H1 (cell line): ENCODE data around the gene MYH3.

Experiments used
- EP300 ChIP-seq, 2 experiments: IDR thresholded peaks; 1 replicate in 1 of 2; 2 replicates in 1 of 2; pipeline ENCODE4 v1.6.1; 2011 to 2012; ENCODE audit warnings: low read depth in 2 of 2, low read length in 2 of 2, mild to moderate bottlenecking in 2 of 2, borderline replicate concordance in 1 of 2, inconsistent platforms in 1 of 2, moderate library complexity in 1 of 2
- EZH2 ChIP-seq: fragments of 200-600 bp; sonication (generic); IDR thresholded peaks from 2 replicates; pipeline ENCODE4 v1.7.1; 2012; ENCODE audit warnings: low read depth, mild to moderate bottlenecking, moderate library complexity, low read length, inconsistent platforms; ENCODE audit not compliant: severe bottlenecking
- HDAC2 ChIP-seq, 2 experiments: fragments of 300-600 bp in 1 of 2; sonication (generic) in 1 of 2; IDR thresholded peaks; 2 replicates each; pipeline ENCODE4 v1.6.1; 2011 to 2012; ENCODE audit warnings: low read depth in 2 of 2, low read length in 2 of 2, mild to moderate bottlenecking in 2 of 2, moderate library complexity in 2 of 2, borderline replicate concordance in 1 of 2, inconsistent platforms in 1 of 2
- JUN ChIP-seq: IDR thresholded peaks from 2 replicates; pipeline ENCODE4 v1.6.1; 2011; ENCODE audit warnings: low read depth, mild to moderate bottlenecking, improper control_type of control experiment, low read length
- JUND ChIP-seq: IDR thresholded peaks from 2 replicates; pipeline ENCODE4 v1.6.1; 2011; ENCODE audit warnings: mild to moderate bottlenecking, improper control_type of control experiment, low read length
- KDM1A ChIP-seq: fragments of 200-600, 300-600 bp; sonication (generic); IDR thresholded peaks from 2 replicates; pipeline ENCODE4 v1.7.1; 2016; ENCODE audit warnings: mild to moderate bottlenecking, low read length, borderline replicate concordance
- POLR2A ChIP-seq, 2 experiments: IDR thresholded peaks; 1 replicate in 1 of 2; 2 replicates in 1 of 2; pipeline ENCODE4 v1.6.1; 2011; ENCODE audit warnings: low read depth in 2 of 2, low read length in 2 of 2, mild to moderate bottlenecking in 2 of 2; ENCODE audit errors: control extremely low read depth in 1 of 2
- TAF1 ChIP-seq: IDR thresholded peaks from 2 replicates; pipeline ENCODE4 v1.6.1; 2011; ENCODE audit warnings: mild to moderate bottlenecking, low read depth, low read length
- YY1 ChIP-seq: IDR thresholded peaks from 2 replicates; pipeline ENCODE4 v1.6.1; 2011; ENCODE audit warnings: low read depth, mild to moderate bottlenecking, low read length
- TF ChIP-seq, protein P1 (sequence below), 3 experiments: IDR thresholded peaks; 1 replicate in 2 of 3; 2 replicates in 1 of 3; pipeline versions ENCODE4 v1.5.1 to v1.6.1; 2011; ENCODE audit warnings: low read length in 3 of 3, mild to moderate bottlenecking in 3 of 3, inconsistent platforms in 2 of 3, low read depth in 1 of 3, moderate library complexity in 1 of 3; ENCODE audit not compliant: insufficient read depth in 1 of 3; ENCODE audit errors: control extremely low read depth in 1 of 3
- TF ChIP-seq, protein P2 (sequence below): fragments of 300-600 bp; sonication (generic); IDR thresholded peaks from 2 replicates; pipeline ENCODE4 v1.7.1; 2012; ENCODE audit warnings: low read length, moderate library complexity, mild to moderate bottlenecking, inconsistent platforms; ENCODE audit not compliant: insufficient replicate concordance
- TF ChIP-seq, protein P3 (sequence below): IDR thresholded peaks from 2 replicates; pipeline ENCODE4 v1.6.1; 2011; ENCODE audit warnings: low read depth, mild to moderate bottlenecking, low read length; ENCODE audit not compliant: insufficient read depth

- no peak for TF ChIP-seq EP300 (IDR thresholded peaks at IDR 0.05; ENCODE audit: borderline replicate concordance in 1 of 2, low read depth in 2 of 2, low read length in 2 of 2)
- TF ChIP-seq, protein P1, sequence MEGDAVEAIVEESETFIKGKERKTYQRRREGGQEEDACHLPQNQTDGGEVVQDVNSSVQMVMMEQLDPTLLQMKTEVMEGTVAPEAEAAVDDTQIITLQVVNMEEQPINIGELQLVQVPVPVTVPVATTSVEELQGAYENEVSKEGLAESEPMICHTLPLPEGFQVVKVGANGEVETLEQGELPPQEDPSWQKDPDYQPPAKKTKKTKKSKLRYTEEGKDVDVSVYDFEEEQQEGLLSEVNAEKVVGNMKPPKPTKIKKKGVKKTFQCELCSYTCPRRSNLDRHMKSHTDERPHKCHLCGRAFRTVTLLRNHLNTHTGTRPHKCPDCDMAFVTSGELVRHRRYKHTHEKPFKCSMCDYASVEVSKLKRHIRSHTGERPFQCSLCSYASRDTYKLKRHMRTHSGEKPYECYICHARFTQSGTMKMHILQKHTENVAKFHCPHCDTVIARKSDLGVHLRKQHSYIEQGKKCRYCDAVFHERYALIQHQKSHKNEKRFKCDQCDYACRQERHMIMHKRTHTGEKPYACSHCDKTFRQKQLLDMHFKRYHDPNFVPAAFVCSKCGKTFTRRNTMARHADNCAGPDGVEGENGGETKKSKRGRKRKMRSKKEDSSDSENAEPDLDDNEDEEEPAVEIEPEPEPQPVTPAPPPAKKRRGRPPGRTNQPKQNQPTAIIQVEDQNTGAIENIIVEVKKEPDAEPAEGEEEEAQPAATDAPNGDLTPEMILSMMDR (IDR thresholded peaks at IDR 0.05; ENCODE audit: control extremely low read depth in 1 of 3, insufficient read depth in 1 of 3, low read depth in 1 of 3, low read length in 3 of 3): no peak
- no peak for TF ChIP-seq TAF1
- no peak for TF ChIP-seq YY1
- TF ChIP-seq KDM1A: no peak
- no peak for TF ChIP-seq HDAC2 (IDR thresholded peaks at IDR 0.05; ENCODE audit: borderline replicate concordance in 1 of 2, low read depth in 2 of 2, low read length in 2 of 2)
- no peak for TF ChIP-seq JUN
- no peak for TF ChIP-seq POLR2A (IDR thresholded peaks at IDR 0.05; ENCODE audit: control extremely low read depth in 1 of 2, low read depth in 2 of 2, low read length in 2 of 2)
- TF ChIP-seq, protein P2, sequence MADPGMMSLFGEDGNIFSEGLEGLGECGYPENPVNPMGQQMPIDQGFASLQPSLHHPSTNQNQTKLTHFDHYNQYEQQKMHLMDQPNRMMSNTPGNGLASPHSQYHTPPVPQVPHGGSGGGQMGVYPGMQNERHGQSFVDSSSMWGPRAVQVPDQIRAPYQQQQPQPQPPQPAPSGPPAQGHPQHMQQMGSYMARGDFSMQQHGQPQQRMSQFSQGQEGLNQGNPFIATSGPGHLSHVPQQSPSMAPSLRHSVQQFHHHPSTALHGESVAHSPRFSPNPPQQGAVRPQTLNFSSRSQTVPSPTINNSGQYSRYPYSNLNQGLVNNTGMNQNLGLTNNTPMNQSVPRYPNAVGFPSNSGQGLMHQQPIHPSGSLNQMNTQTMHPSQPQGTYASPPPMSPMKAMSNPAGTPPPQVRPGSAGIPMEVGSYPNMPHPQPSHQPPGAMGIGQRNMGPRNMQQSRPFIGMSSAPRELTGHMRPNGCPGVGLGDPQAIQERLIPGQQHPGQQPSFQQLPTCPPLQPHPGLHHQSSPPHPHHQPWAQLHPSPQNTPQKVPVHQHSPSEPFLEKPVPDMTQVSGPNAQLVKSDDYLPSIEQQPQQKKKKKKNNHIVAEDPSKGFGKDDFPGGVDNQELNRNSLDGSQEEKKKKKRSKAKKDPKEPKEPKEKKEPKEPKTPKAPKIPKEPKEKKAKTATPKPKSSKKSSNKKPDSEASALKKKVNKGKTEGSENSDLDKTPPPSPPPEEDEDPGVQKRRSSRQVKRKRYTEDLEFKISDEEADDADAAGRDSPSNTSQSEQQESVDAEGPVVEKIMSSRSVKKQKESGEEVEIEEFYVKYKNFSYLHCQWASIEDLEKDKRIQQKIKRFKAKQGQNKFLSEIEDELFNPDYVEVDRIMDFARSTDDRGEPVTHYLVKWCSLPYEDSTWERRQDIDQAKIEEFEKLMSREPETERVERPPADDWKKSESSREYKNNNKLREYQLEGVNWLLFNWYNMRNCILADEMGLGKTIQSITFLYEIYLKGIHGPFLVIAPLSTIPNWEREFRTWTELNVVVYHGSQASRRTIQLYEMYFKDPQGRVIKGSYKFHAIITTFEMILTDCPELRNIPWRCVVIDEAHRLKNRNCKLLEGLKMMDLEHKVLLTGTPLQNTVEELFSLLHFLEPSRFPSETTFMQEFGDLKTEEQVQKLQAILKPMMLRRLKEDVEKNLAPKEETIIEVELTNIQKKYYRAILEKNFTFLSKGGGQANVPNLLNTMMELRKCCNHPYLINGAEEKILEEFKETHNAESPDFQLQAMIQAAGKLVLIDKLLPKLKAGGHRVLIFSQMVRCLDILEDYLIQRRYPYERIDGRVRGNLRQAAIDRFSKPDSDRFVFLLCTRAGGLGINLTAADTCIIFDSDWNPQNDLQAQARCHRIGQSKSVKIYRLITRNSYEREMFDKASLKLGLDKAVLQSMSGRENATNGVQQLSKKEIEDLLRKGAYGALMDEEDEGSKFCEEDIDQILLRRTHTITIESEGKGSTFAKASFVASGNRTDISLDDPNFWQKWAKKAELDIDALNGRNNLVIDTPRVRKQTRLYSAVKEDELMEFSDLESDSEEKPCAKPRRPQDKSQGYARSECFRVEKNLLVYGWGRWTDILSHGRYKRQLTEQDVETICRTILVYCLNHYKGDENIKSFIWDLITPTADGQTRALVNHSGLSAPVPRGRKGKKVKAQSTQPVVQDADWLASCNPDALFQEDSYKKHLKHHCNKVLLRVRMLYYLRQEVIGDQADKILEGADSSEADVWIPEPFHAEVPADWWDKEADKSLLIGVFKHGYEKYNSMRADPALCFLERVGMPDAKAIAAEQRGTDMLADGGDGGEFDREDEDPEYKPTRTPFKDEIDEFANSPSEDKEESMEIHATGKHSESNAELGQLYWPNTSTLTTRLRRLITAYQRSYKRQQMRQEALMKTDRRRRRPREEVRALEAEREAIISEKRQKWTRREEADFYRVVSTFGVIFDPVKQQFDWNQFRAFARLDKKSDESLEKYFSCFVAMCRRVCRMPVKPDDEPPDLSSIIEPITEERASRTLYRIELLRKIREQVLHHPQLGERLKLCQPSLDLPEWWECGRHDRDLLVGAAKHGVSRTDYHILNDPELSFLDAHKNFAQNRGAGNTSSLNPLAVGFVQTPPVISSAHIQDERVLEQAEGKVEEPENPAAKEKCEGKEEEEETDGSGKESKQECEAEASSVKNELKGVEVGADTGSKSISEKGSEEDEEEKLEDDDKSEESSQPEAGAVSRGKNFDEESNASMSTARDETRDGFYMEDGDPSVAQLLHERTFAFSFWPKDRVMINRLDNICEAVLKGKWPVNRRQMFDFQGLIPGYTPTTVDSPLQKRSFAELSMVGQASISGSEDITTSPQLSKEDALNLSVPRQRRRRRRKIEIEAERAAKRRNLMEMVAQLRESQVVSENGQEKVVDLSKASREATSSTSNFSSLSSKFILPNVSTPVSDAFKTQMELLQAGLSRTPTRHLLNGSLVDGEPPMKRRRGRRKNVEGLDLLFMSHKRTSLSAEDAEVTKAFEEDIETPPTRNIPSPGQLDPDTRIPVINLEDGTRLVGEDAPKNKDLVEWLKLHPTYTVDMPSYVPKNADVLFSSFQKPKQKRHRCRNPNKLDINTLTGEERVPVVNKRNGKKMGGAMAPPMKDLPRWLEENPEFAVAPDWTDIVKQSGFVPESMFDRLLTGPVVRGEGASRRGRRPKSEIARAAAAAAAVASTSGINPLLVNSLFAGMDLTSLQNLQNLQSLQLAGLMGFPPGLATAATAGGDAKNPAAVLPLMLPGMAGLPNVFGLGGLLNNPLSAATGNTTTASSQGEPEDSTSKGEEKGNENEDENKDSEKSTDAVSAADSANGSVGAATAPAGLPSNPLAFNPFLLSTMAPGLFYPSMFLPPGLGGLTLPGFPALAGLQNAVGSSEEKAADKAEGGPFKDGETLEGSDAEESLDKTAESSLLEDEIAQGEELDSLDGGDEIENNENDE: no peak
- TF ChIP-seq JUND: no peak
- TF ChIP-seq EZH2: no peak
- TF ChIP-seq, protein P3, sequence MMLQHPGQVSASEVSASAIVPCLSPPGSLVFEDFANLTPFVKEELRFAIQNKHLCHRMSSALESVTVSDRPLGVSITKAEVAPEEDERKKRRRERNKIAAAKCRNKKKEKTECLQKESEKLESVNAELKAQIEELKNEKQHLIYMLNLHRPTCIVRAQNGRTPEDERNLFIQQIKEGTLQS: no peak
These were observed 770 bp upstream of the MYH3 start for GRCh38 chr17:10657879-10658278.
